ENCODE results near the gene MRNIP. TPM values are rescaled to one million over a fixed set of nuclear protein-coding genes. Genes with fewer than 3 reads are reported as not detected.

The MRNIP gene
- total RNA-seq, 2 experiments from 2014 or later = 19.4 to 19.7 TPM

DNA sequence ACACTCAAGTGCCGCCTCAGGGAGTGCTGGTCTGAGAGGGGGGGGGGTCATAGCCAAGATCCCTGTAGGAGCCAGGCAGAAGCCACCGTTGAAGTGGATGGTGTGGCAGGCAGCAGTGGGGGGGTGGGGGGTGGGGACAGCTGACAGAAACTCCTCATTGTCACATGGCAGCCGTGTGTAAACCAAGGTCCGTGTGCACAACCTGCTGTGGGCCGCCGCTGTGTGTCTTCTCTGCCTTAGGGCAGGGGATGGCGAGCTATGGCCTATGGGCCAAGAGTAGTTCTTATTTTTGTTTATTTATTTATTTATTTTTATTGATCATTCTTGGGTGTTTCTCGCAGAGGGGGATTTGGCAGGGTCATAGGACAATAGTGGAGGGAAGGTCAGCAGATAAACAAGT, 24.5 kb downstream of the MRNIP start:
- ChIA-PET POLR2A (no interaction called here), CTCF (no interaction called here)
- peaks cover 53% of the 10 kb centered on the region for H3K36me3 Mint-ChIP-seq (ENCODE audit: low read depth)
- no peaks in the 10 kb centered on the region for H3K9me3 Mint-ChIP-seq (ENCODE audit: low read depth)
- no peak overlapping the region for H3K27ac Mint-ChIP-seq
- H3K4me1 Mint-ChIP-seq = peaks cover 19% of the 10 kb centered on the region
- DNase-seq = no peak
- H3K4me3 Mint-ChIP-seq = no peak overlapping the region
- ATAC-seq = no peak
- intact Hi-C loops (cut with DNase I, micrococcal nuclease) = no loop called here
- H3K27me3 Mint-ChIP-seq = no peaks in the 10 kb centered on the region

DNA sequence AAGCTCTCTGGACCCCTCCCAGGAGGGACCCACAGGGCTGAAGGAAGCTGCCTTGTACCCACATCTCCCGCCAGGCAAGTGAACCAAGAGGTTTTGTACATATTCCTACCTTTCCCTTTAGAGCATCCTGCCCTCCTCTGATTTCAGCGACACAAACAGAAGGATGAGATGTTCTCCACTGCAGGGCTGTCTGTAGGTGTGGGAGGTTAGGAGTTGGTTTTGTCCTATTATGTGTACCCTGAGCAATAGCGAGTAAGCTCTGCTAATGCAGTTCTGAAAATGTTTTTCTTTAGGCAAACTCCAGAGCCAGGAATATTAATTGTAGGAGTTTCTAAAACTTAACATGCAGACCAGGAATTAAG, 24.9 kb downstream of the MRNIP start:
- intact Hi-C loops (cut with DNase I, micrococcal nuclease) = no loop called here
- DNase-seq (no peak), ATAC-seq (no peak)
- CTCF ChIA-PET = no interaction called here
- Mint-ChIP-seq H3K9me3 (ENCODE audit: low read depth) (no peaks in the 10 kb centered on the region), H3K27me3 (no peaks in the 10 kb centered on the region), H3K4me3 (no peak overlapping the region), H3K4me1 (peaks cover 19% of the 10 kb centered on the region), H3K36me3 (ENCODE audit: low read depth) (peaks cover 56% of the 10 kb centered on the region), H3K27ac (peak overlapping the region; percentile 42)
- POLR2A ChIA-PET = no interaction called here

DNA sequence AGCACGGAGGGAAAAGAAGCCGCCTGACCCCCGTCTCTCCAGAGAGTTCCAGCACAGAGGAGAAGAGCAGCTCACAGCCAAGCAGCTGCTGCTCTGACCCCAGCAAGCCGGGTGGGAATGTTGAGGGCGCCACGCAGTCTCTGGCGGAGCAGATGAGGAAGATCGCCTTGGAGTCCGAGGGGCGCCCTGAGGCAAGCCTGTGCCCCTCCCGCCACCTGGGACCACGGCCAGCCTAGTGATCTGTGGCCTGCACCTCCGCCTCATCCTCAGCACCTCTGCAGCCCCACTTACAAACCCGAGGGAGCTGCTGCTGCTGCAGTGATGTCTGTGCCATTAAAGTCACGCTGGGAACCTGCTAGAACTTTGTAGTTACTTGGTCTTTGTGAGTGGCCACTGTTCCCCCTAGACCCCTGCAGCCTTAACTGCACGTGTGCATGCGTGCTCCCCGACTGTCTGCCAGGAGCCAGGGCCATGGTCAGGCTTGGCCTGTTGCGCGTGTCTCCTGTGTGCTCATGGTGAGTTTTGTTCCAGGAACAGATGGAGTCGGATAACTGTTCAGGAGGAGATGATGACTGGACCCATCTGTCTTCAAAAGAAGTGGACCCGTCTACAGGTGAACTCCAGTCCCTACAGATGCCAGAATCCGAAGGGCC, 25.4 kb downstream of the MRNIP start:
- ATAC-seq (no peak), DNase-seq (no peak)
- Mint-ChIP-seq H3K4me3 (no peak overlapping the region), H3K36me3 (ENCODE audit: low read depth) (peaks cover 60% of the 10 kb centered on the region), H3K27me3 (no peaks in the 10 kb centered on the region), H3K9me3 (ENCODE audit: low read depth) (no peaks in the 10 kb centered on the region), H3K4me1 (peaks cover 21% of the 10 kb centered on the region), H3K27ac (peak overlapping the region; percentile 42)
- ChIA-PET CTCF (interaction anchor here (0.8 kb wide), 1 partner anchor 31 kb away, joined by 3 read pairs; no protein-coding TSS in a partner anchor), POLR2A (no interaction called here)
- intact Hi-C loops (cut with DNase I, micrococcal nuclease) = no loop called here

DNA sequence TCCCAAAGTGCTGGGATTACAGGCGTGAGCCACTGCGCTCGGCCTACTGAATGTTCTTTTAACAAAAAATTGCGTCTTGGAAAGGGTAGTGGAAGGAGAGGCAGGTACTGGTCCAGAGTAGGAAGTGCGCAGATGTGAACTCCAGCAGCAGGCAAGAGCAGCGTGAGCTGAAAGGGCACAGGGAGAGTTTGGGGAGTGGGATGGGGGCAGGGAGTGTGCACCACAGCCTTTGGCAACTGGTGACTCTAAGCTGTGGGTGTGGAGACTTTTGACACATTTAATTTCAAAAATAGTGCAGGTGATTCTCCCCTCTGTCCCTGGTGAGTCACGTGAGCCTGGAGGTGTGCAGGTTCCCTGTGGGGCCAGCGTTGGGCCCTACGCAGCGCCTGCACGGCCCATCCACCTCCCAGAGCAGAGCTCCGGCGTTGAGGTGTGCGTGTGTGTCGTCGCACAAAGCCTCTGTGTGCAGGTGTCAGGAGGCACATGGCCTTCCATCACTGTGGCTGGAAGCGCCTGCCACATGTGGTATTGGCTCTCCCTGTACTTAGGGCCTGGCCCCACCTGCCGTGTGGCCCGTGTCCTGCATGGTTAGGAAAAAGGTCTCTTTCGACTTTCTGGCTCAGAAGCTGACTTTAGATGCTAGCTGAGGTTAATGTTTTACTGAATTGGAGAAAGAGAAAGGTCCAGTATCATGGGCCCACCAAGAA, 26.4 kb downstream of the MRNIP start:
- H3K4me1 Mint-ChIP-seq = peaks cover 29% of the 10 kb centered on the region
- ChIA-PET POLR2A (interaction anchor here (0.6 to 0.9 kb wide), 2 partner anchors 12 to 131 kb away, joined by 3 to 6 read pairs; partner anchors contain the start of gene SQSTM1), CTCF (interaction anchor here (0.8 kb wide), 1 partner anchor 30 kb away, joined by 3 read pairs; no protein-coding TSS in a partner anchor)
- intact Hi-C loops (cut with DNase I, micrococcal nuclease) = no loop called here
- H3K27ac Mint-ChIP-seq = no peak overlapping the region
- H3K36me3 Mint-ChIP-seq (ENCODE audit: low read depth) = peaks cover 64% of the 10 kb centered on the region
- no peak for ATAC-seq
- DNase-seq = no peak
- H3K27me3 Mint-ChIP-seq = no peaks in the 10 kb centered on the region
- H3K4me3 Mint-ChIP-seq = no peak overlapping the region
- no peaks in the 10 kb centered on the region for H3K9me3 Mint-ChIP-seq (ENCODE audit: low read depth)

DNA sequence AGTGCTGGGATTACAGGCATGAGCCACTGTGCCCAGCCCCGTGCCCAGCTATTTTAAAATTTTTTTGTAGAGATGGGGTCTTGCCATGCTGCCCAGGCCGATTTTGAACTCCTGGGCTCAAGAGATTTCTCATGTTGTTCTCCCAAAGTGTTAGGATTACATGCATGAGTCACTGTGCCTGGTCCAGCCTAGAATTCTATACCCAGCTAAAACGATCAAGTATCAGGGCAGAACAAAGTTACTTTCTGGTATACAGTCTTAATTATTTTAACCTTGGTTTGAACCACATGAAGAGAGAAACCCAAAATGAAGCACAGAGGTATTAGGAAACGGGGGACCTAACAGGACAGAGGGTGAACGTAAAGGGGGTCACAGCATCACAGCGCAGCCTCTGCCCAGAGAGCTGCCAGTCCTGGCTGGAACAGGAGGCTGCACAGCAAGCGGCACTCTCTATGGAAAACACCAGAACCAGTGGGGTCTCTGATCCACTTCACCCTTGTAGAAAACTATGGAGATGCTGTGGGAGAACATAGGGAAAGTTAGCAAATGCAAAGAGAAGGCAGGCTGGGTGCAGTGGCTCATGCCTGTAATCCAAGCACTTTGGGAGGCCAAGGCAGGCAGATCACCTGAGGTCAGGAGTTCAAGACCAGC, 27.7 kb downstream of the MRNIP start:
- H3K27ac Mint-ChIP-seq = no peak overlapping the region
- peaks cover 67% of the 10 kb centered on the region for H3K36me3 Mint-ChIP-seq (ENCODE audit: low read depth)
- no peaks in the 10 kb centered on the region for H3K9me3 Mint-ChIP-seq (ENCODE audit: low read depth)
- peaks cover 22% of the 10 kb centered on the region for H3K4me1 Mint-ChIP-seq
- no peaks in the 10 kb centered on the region for H3K27me3 Mint-ChIP-seq
- ChIA-PET POLR2A (no interaction called here), CTCF (interaction anchor here (0.6 kb wide), 1 partner anchor 10 kb away, joined by 3 read pairs; no protein-coding TSS in a partner anchor)
- intact Hi-C loops (cut with DNase I, micrococcal nuclease) = no loop called here
- H3K4me3 Mint-ChIP-seq = no peak overlapping the region
- ATAC-seq (no peak), DNase-seq (no peak)

DNA sequence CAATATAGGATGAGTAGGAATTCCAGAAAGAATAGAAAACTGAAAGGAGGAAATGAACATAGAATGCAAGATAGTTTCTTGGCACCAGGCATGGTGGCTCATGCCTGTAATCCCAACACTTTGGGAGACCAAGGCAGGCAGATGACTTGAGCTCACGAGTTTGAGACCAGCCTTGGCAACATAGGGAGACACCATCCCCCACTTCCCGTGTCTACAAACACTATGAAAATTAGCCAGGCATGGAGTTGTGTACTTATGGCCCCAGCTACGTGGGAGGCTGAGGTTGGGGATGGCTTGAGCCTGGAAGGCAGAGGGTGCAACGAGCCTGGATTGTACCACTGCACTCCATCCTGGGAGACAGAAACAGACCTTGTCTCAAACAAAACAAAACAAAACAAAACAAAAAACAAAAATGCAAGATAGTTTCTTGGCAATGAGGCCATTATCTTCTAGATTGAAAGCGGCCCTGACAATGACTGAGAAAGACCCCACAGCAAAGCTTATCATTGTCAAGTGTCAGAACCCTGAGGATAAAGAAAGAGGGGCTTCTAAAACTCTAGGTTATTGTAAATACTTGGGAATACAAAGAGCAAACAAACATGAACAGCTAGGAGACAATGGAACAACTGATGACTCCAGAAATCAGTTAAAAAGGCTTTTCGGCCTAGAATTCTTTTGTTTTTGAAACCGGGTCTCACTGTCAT, 28.7 kb downstream of the MRNIP start:
- Mint-ChIP-seq H3K4me1 (peaks cover 19% of the 10 kb centered on the region), H3K27me3 (no peaks in the 10 kb centered on the region), H3K27ac (peak overlapping the region; percentile 47), H3K36me3 (ENCODE audit: low read depth) (peaks cover 64% of the 10 kb centered on the region), H3K9me3 (ENCODE audit: low read depth) (no peaks in the 10 kb centered on the region), H3K4me3 (no peak overlapping the region)
- no peak for ATAC-seq
- ChIA-PET CTCF (no interaction called here), POLR2A (interaction anchor here (0.7 kb wide), 1 partner anchor 10 kb away, joined by 4 read pairs; no protein-coding TSS in a partner anchor)
- no peak for DNase-seq
- intact Hi-C loops (cut with DNase I, micrococcal nuclease) = no loop called here

DNA sequence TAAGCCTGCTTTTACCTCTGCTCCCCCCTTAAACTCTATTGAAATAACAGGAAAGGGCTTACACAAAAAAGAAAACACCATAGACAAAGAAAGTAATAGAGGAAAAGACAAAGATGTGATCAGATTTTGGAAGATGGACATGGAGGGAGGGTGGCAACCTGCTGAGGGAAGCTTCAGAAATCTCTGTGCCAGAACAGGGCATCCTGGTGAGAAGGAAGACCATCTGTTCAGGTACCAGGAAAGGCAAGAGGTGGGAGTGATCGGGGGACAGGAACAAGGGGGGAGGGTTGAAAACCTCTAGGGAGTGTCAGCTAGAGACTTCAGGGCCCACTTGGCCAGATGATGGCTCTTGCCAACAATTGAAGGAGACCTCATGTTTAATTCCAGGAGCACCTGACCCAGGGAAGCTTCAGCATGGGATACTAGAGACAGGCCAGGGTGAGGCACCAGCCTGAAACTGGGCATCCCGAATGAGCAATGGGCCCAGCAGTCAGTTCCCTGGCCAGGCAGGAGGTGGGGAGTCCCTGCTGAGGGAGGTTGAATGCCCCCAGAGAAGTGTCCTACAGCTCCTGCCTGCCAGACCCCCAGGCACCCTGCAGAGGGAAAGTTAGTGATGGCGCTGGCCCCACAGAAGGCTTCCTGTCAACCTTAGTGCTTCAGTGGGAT, 29.7 kb downstream of the MRNIP start:
- POLR2A ChIA-PET = no interaction called here
- intact Hi-C loops (cut with DNase I, micrococcal nuclease) = no loop called here

DNA sequence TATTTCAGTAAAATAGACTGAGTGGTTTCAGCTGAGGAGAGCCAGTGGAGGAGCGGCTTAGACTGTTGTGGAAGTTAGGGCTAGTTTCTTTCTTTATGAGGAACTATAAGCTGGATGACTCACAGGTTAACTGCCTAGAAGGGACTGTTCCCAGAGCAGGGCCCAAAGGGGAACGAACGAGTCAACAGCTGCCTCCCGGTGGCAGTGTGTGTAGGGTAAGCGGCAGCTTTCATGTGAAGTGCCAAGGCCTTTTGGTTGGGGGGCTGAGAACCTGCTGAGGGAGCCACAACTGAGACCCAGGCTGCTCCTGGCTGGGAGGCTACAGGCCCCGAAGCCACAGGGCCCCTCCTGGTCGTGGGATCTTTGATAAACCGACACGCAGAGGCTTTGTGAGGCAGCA, 30.9 kb downstream of the MRNIP start:
- Mint-ChIP-seq H3K4me3 (no peak overlapping the region), H3K9me3 (ENCODE audit: low read depth) (no peaks in the 10 kb centered on the region), H3K36me3 (ENCODE audit: low read depth) (peaks cover 68% of the 10 kb centered on the region), H3K4me1 (peaks cover 26% of the 10 kb centered on the region), H3K27me3 (no peaks in the 10 kb centered on the region), H3K27ac (peak overlapping the region; percentile 90)
- ChIA-PET CTCF (interaction anchor here (0.6 to 1.9 kb wide), 6 partner anchors 8 to 64 kb away, joined by 3 to 9 read pairs (median 4); no protein-coding TSS in a partner anchor), POLR2A (interaction anchor here (1.2 kb wide), 1 partner anchor 9 kb away, joined by 4 read pairs; no protein-coding TSS in a partner anchor)
- DNase-seq (peak; percentile 85), ATAC-seq (peak; percentile 100)
- intact Hi-C loops (cut with DNase I, micrococcal nuclease) = no loop called here

More for the DNA sequence above, 29.7 kb downstream of the MRNIP start:
- peaks cover 19% of the 10 kb centered on the region for H3K4me1 Mint-ChIP-seq
- no peaks in the 10 kb centered on the region for H3K27me3 Mint-ChIP-seq
- H3K27ac Mint-ChIP-seq = peak overlapping the region; percentile 68
- DNase-seq (no peak), ATAC-seq (no peak)
- H3K4me3 Mint-ChIP-seq = no peak overlapping the region
- H3K9me3 Mint-ChIP-seq (ENCODE audit: low read depth) = no peaks in the 10 kb centered on the region
- CTCF ChIA-PET = interaction anchor here (1.4 to 1.9 kb wide), 2 partner anchors 18 to 27 kb away, joined by 6 to 9 read pairs; no protein-coding TSS in a partner anchor
- peaks cover 69% of the 10 kb centered on the region for H3K36me3 Mint-ChIP-seq (ENCODE audit: low read depth)

DNA sequence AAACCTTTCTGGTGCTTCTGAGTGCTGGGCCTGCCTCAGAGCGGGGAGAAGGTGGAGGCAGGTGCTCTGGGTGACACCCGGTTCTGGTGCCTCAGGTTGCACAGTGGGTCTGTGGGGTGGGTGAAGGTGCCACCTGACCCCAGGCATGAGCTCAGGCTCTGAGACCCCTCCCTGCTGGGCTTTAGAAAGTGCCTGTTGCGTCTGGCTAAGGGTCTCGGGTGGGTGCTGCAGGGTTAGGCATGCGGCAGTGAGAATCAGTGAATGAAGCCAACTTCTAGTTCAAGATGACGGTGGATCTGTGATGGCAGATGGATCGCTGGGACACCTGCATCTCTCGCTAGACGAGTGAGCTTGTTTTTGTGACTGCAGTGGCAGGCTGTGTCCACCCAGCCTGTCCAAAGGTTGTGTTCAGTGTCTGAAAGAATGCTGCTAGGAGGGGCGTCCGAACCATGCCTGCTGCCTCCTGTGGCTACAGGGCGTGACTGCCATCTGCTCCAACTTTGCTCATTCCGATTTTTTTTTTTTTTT, 32.9 kb downstream of the MRNIP start:
- Mint-ChIP-seq H3K27me3 (no peaks in the 10 kb centered on the region), H3K36me3 (ENCODE audit: low read depth) (peaks cover 59% of the 10 kb centered on the region), H3K9me3 (ENCODE audit: low read depth) (no peaks in the 10 kb centered on the region), H3K27ac (no peak overlapping the region), H3K4me3 (no peak overlapping the region), H3K4me1 (peaks cover 34% of the 10 kb centered on the region)
- ChIA-PET CTCF (no interaction called here), POLR2A (interaction anchor here (0.5 to 0.6 kb wide), 2 partner anchors 52 to 202 kb away, joined by 3 to 9 read pairs; partner anchors contain the start of gene HNRNPH1)
- intact Hi-C loops (cut with DNase I, micrococcal nuclease) = no loop called here
- no peak for ATAC-seq
- no peak for DNase-seq

DNA sequence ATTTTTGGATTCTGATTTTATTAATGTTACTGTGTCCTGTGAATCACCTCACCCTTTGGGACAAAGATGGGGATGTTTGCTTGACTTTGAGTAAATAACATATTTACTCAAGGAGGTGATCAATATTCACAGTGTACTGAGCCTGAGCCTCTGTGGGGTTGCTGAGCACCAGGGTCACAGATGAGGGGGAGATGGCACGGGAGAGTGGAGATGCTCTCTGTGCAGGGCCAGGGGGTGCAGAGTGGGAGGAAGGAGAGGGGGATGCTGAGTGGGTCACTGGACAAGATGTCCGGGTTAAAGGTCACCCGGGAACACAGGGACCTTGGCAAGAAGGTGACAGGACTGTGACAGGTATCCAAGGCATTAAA, 33.9 kb downstream of the MRNIP start:
- ChIA-PET POLR2A (no interaction called here), CTCF (interaction anchor here (1.3 kb wide), 1 partner anchor 23 kb away, joined by 3 read pairs; no protein-coding TSS in a partner anchor)
- intact Hi-C loops (cut with DNase I, micrococcal nuclease) = loop anchor here in 1 of 2 experiments (5.0 kb wide), 1 partner anchor 202 kb away; the partner anchor contains the start of gene HNRNPH1
- Mint-ChIP-seq H3K9me3 (ENCODE audit: low read depth) (no peaks in the 10 kb centered on the region), H3K4me1 (peaks cover 39% of the 10 kb centered on the region), H3K27ac (no peak overlapping the region), H3K27me3 (no peaks in the 10 kb centered on the region), H3K36me3 (ENCODE audit: low read depth) (peaks cover 52% of the 10 kb centered on the region), H3K4me3 (no peak overlapping the region)
- DNase-seq (no peak), ATAC-seq (no peak)

All from activated CD4-positive, alpha-beta T cell treated with anti-CD3 and anti-CD28 coated beads for 36 hours (primary cell).